ENCODE data around the gene BUD31. TPM values are rescaled to one million over a fixed set of nuclear protein-coding genes. Genes with fewer than 3 reads are reported as not detected.

The BUD31 gene
- total and polyA plus RNA-seq, 9 of the 15 experiments (the other 6 are each of a cell fraction or from before 2014, with no cell fraction given): 105 to 342 (median 247) TPM

DNA sequence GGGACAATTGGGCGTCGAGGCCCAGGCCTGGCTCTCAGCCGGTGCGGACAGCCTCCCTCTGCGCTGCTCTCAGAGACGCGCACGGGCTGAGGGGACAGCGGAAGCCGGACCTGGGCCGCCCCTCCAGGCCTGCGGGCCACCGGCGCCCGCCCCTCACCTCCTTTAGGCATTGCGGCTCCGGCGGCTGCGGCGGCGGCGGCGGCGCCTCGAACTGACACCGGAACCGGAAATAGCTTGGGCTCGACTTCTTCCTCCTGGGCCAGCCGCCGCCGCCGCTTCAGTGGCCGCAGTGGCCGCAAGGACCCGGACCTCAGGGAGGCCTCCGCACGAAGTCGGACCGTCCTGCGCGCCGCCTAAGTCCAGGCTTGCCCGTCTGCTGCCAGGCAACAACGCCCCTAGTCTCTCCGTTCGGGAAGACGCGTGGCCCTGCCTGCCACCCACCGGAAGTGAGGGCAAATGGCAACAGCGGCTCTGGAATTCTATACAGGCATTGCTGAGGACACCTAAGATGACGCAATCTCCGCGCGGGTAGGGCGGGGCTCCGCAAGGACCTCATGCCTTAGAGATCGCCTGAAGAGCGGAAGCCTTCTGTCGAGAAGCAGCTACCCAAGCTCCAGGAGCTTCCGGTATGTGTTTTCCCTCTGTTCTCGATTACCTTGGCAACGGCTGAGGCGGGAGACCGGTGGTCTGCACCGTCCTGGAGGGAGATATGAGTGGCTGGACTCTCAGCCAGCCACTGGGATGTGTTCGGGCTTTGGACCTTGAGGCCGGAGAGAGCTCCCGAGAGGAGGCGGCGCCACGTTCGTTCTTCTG lies at the start of gene BUD31, which contains the start of gene PDAP1 (continued):
- TF ChIP-seq, protein P1, sequence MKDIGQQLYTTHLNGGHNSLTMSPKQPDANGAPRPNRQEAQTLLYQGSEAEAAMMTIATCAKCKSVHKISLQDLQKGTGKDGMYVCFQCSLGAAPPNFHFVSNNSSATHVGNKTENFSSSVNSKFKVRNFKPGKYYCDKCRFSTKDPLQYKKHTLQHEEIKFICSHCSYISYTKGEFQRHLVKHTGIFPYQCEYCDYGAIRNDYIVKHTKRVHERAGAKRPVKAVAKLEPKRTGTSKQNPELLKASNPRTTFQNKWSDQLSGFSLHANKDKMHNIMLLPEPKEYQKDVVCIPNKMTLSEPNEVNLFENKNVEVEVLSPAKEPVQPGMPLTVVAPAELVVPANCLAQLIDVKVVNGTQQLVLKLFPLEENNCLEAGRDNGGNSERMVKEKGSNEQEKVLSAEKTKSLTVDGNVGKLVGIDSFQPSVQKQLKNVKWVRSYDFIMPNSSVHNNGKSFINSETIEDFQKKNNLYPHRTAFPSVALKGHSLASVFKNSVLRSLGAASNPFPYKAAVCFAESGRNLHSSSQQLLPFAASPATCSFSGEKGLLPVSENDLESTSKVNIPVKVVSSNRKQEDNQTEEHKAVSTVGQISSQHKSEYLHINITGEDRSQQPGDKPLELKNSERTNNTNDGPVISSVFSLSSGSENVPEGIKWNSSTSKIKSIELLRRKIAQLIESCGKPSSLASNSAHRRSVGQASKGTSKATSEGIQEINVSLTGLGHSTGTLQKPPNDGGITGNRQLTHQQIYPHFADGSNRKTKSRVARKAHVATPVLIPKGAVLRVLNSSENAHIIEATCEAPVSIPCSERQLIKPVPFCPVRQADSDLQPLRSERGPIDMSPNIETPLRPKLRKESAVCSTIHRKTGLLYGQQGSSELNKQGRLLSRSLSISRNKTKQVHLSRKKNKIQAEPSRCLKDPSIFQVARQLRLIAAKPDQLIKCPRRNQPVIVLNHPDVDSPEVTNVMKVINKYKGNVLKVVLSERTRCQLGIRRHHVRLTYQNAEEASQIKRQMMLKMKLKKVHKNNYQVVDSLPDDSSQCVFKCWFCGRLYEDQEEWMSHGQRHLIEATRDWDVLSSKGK (CRISPR knock-in tag; IDR thresholded peaks at IDR 0.05): no peak
- TF ChIP-seq SP2 (IDR thresholded peaks at IDR 0.05; ENCODE audit: extremely low read depth, low read depth, low read length, poor library complexity, severe bottlenecking): no peak
- no peak for TF ChIP-seq STAT5B (CRISPR knock-in tag; IDR thresholded peaks at IDR 0.05)
- peak; percentile 81; the same call in 1 of the 2 replicates for TF ChIP-seq CC2D1A (IDR thresholded peaks at IDR 0.05)
- TF ChIP-seq CCNT2 (IDR thresholded peaks at IDR 0.05; ENCODE audit: borderline replicate concordance, extremely low read depth, insufficient read length, low read depth, low read length): peak; percentile 81
- TF ChIP-seq SMAD1 (IDR thresholded peaks at IDR 0.05; ENCODE audit: low read depth, low read length, partially characterized antibody): peak; percentile 74
- TF ChIP-seq, protein P2, sequence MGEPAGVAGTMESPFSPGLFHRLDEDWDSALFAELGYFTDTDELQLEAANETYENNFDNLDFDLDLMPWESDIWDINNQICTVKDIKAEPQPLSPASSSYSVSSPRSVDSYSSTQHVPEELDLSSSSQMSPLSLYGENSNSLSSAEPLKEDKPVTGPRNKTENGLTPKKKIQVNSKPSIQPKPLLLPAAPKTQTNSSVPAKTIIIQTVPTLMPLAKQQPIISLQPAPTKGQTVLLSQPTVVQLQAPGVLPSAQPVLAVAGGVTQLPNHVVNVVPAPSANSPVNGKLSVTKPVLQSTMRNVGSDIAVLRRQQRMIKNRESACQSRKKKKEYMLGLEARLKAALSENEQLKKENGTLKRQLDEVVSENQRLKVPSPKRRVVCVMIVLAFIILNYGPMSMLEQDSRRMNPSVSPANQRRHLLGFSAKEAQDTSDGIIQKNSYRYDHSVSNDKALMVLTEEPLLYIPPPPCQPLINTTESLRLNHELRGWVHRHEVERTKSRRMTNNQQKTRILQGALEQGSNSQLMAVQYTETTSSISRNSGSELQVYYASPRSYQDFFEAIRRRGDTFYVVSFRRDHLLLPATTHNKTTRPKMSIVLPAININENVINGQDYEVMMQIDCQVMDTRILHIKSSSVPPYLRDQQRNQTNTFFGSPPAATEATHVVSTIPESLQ (CRISPR knock-in tag; IDR thresholded peaks at IDR 0.05): peak; percentile 74
- TF ChIP-seq, protein P3, sequence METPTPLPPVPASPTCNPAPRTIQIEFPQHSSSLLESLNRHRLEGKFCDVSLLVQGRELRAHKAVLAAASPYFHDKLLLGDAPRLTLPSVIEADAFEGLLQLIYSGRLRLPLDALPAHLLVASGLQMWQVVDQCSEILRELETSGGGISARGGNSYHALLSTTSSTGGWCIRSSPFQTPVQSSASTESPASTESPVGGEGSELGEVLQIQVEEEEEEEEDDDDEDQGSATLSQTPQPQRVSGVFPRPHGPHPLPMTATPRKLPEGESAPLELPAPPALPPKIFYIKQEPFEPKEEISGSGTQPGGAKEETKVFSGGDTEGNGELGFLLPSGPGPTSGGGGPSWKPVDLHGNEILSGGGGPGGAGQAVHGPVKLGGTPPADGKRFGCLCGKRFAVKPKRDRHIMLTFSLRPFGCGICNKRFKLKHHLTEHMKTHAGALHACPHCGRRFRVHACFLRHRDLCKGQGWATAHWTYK (CRISPR knock-in tag; IDR thresholded peaks at IDR 0.05): peak; percentile 99
- TF ChIP-seq IRF2 (CRISPR knock-in tag; IDR thresholded peaks at IDR 0.05): no peak
- TF ChIP-seq SIN3A (IDR thresholded peaks at IDR 0.05; ENCODE audit: borderline replicate concordance in 2 of 2, control insufficient read depth in 1 of 2, low read depth in 2 of 2, low read length in 2 of 2): peak; percentile 47 to 90; a peak in 3 of 4 replicates
- TF ChIP-seq, protein P4, sequence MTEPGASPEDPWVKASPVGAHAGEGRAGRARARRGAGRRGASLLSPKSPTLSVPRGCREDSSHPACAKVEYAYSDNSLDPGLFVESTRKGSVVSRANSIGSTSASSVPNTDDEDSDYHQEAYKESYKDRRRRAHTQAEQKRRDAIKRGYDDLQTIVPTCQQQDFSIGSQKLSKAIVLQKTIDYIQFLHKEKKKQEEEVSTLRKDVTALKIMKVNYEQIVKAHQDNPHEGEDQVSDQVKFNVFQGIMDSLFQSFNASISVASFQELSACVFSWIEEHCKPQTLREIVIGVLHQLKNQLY (CRISPR knock-in tag; conservative IDR thresholded peaks at IDR 0.05): 0 out of 4 replicates have a peak, but pooled peaks of 1 of the 2 experiments have one; percentile 61
- TF ChIP-seq ZSCAN32 (CRISPR knock-in tag; IDR thresholded peaks at IDR 0.05): peak; percentile 100
- TF ChIP-seq, protein P5, sequence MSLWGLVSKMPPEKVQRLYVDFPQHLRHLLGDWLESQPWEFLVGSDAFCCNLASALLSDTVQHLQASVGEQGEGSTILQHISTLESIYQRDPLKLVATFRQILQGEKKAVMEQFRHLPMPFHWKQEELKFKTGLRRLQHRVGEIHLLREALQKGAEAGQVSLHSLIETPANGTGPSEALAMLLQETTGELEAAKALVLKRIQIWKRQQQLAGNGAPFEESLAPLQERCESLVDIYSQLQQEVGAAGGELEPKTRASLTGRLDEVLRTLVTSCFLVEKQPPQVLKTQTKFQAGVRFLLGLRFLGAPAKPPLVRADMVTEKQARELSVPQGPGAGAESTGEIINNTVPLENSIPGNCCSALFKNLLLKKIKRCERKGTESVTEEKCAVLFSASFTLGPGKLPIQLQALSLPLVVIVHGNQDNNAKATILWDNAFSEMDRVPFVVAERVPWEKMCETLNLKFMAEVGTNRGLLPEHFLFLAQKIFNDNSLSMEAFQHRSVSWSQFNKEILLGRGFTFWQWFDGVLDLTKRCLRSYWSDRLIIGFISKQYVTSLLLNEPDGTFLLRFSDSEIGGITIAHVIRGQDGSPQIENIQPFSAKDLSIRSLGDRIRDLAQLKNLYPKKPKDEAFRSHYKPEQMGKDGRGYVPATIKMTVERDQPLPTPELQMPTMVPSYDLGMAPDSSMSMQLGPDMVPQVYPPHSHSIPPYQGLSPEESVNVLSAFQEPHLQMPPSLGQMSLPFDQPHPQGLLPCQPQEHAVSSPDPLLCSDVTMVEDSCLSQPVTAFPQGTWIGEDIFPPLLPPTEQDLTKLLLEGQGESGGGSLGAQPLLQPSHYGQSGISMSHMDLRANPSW (CRISPR knock-in tag; IDR thresholded peaks at IDR 0.05): peak; percentile 86; the same call in 1 of the 2 replicates
